ENCODE data around the gene TPX2.

Gene TPX2

GRCh38 chr20:31713312-31714273 is 25.5 kb upstream of the TPX2 start:
- TF ChIP-seq CTCF (conservative IDR thresholded peaks at IDR 0.05): no peak
- H3K27ac ChIP-seq: peak overlapping the region; percentile 83

- H3K27ac ChIP-seq: no peak overlapping the region
- TF ChIP-seq CTCF (conservative IDR thresholded peaks at IDR 0.05): no peak
Observed at GRCh38 chr20:31715766-31716165, 23.3 kb upstream of the TPX2 start.

GRCh38 chr20:31716351-31716750 is 22.7 kb upstream of the TPX2 start:
- H3K27ac ChIP-seq: peak overlapping the region; percentile 100
- TF ChIP-seq CTCF (conservative IDR thresholded peaks at IDR 0.05): no peak

GRCh38 chr20:31716818-31717477 is 22.1 kb upstream of the TPX2 start:
- no peak for TF ChIP-seq CTCF (conservative IDR thresholded peaks at IDR 0.05)
- H3K27ac ChIP-seq: peak overlapping the region; percentile 100

- TF ChIP-seq CTCF (conservative IDR thresholded peaks at IDR 0.05): no peak
- peak overlapping the region; percentile 100 for H3K27ac ChIP-seq
Observed at GRCh38 chr20:31717478-31718201, 21.4 kb upstream of the TPX2 start.

- H3K27ac ChIP-seq: peak overlapping the region; percentile 100
- no peak for TF ChIP-seq CTCF (conservative IDR thresholded peaks at IDR 0.05)
Observed at GRCh38 chr20:31718952-31719643, 20.0 kb upstream of the TPX2 start.
